PC-9 (cell line): ENCODE results near the gene LRRC23. TPM values are rescaled to one million over a fixed set of nuclear protein-coding genes. Genes with fewer than 3 reads are reported as not detected.

Experiments used
- BruUV-seq: library from RNA; stranded (reverse); fragments of 400-500 nt; replicated peaks from 2 replicates; lab custom pipeline; 2021; lab: Mats Ljungman, UMichigan
- CTCF ChIA-PET: fragments of 300-600 bp; sonication (Branson Sonifier 250); formaldehyde crosslinking; loops from one replicate; lab custom pipeline; 2022; ENCODE audit warnings: antibody characterized with exemption; lab: Charles Lee
- POLR2A ChIA-PET: fragments of 300-600 bp; sonication (Branson Sonifier 250); formaldehyde crosslinking; loops from one replicate; lab custom pipeline; 2022; ENCODE audit warnings: antibody characterized with exemption; ENCODE audit not compliant: unreplicated experiment; lab: Charles Lee
- DNase-seq, 2 experiments: peaks; one replicate each; pipeline versions ENCODE4 v3.0.0 to v3.0.0-alpha.2; 2015 to 2022; ENCODE audit warnings: mixed read lengths in 1 of 2
- H2AFZ ChIP-seq: fragments of 200-600 bp; sonication (generic); 2 replicates; pipeline ENCODE4 v1.8.1; 2017; ENCODE audit warnings: antibody characterized with exemption
- H3F3A ChIP-seq: fragments of 200-600 bp; sonication (generic); 2 replicates; pipeline ENCODE4 v1.8.1; 2017; ENCODE audit warnings: antibody characterized with exemption, mild to moderate bottlenecking, low read depth; ENCODE audit not compliant: insufficient read depth
- H3K27ac ChIP-seq: fragments of 200-600 bp; sonication (generic); 2 replicates; pipeline ENCODE4 v1.6.1; 2016; ENCODE audit warnings: mixed run types
- H3K27me3 ChIP-seq: fragments of 200-600 bp; sonication (generic); 2 replicates; pipeline ENCODE4 v1.6.1; 2016; ENCODE audit warnings: low read depth, mixed run types; ENCODE audit not compliant: insufficient read depth
- H3K36me3 ChIP-seq: fragments of 200-600 bp; sonication (generic); 2 replicates; pipeline ENCODE4 v1.6.1; 2016; ENCODE audit warnings: low read depth, mixed run types
- H3K4me1 ChIP-seq: fragments of 200-600 bp; sonication (generic); replicated peaks from 2 replicates; pipeline ENCODE4 v1.6.1; 2016; ENCODE audit warnings: mixed run types; ENCODE audit not compliant: insufficient read depth
- H3K4me2 ChIP-seq: fragments of 200-600 bp; sonication (generic); 2 replicates; pipeline ENCODE4 v1.6.1; 2017; ENCODE audit warnings: mixed run types
- H3K4me3 ChIP-seq: fragments of 200-600 bp; sonication (generic); 2 replicates; pipeline ENCODE4 v1.6.1; 2016; ENCODE audit warnings: mixed run types
- H3K79me2 ChIP-seq: fragments of 200-600 bp; sonication (generic); 2 replicates; pipeline ENCODE4 v1.6.1; 2017; ENCODE audit warnings: low read depth, mixed run types
- H3K9me2 ChIP-seq: fragments of 200-600 bp; sonication (generic); 2 replicates; pipeline ENCODE4 v1.8.1; 2017; ENCODE audit warnings: mild to moderate bottlenecking; ENCODE audit not compliant: insufficient read depth
- H3K9me3 ChIP-seq: fragments of 200-600 bp; sonication (generic); 2 replicates; pipeline ENCODE4 v1.8.1; 2016; ENCODE audit warnings: low read depth; ENCODE audit not compliant: insufficient read depth
- H4K20me1 ChIP-seq: fragments of 200-600 bp; sonication (generic); 2 replicates; pipeline ENCODE4 v1.8.1; 2017; ENCODE audit not compliant: insufficient read depth
- CTCF ChIP-seq: fragments of 200-600 bp; sonication (generic); conservative IDR thresholded peaks from 2 replicates; pipeline ENCODE4 v1.6.1; 2017; ENCODE audit warnings: mixed run types, antibody characterized with exemption, mild to moderate bottlenecking, moderate library complexity
- EZH2 ChIP-seq: fragments of 200-600 bp; sonication (generic); IDR thresholded peaks from 2 replicates; pipeline ENCODE4 v1.8.0; 2017; ENCODE audit warnings: antibody characterized with exemption, low read depth
- intact Hi-C: fragments of 100-400 bp; cut with micrococcal nuclease; formaldehyde crosslinking; loops from one replicate; pipeline ENCODE4 v1.10.0; 2022; ENCODE audit not compliant: unreplicated experiment
- total RNA-seq: library from RNA; stranded (reverse); gene quantifications from 2 replicates; pipeline ENCODE4 v1.2.3, GENCODE V29; 2021

Gene LRRC23
- total RNA-seq, 1 experiment from 2014 or later = 29.3 TPM

DNA sequence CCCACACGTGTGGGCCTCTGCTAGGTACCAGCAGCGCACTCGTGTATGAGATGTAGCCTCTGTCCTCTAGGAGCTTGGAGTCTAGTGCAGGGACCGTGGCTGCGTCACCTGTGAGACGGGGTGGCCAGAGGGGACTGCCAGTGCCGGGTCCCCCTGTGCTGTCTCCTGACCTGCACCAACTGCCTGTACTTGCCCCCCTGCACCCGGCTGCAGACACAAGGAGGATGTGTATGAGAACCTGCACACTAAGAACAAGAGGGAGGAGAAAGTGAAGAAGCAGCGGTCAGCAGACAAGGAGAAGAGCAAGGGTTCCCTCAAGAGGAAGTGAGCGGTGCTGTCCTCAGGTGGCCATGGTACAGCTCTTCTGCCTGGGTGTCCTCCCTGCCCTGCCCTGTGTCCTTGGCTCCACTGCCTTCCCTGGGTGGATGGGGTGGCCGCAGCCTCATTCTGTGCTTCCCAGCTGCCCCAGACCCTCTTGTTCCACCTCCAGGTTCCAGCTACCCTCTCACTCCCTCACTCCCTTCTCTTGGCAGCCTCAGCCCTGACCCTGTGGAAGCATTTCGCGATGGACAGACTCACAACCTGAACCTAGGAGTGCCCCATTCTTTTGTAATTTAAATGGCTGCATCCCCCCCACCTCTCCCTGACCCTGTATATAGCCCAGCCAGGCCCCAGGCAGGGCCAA, 56.1 kb downstream of the LRRC23 start:
- no TSS peak for BruUV-seq
- Histone ChIP-seq H3K27me3 (no peaks in the 10 kb centered on the region), H3F3A (peaks cover 48% of the 10 kb centered on the region), H2AFZ (peak overlapping the region; percentile 74), H4K20me1 (peaks cover 13% of the 10 kb centered on the region), H3K9me2 (no peaks in the 10 kb centered on the region), H3K36me3 (peaks cover 17% of the 10 kb centered on the region; the same call in 1 of the 2 replicates), H3K4me3 (peak overlapping the region; percentile 98), H3K27ac (peak overlapping the region; percentile 93), H3K4me2 (peak overlapping the region; percentile 97), H3K9me3 (no peaks in the 10 kb centered on the region), H3K79me2 (peaks cover 27% of the 10 kb centered on the region), H3K4me1 (peaks cover 41% of the 10 kb centered on the region)
- DNase-seq = peak in 1 of 2 experiments; percentile 42
- no peak for TF ChIP-seq CTCF
- no peak for TF ChIP-seq EZH2
- intact Hi-C loops = loop anchor here (2.0 to 10.0 kb wide), 4 partner anchors 108 to 346 kb away; partner anchors contain the start of genes CDCA3, PEX5, USP5 and ZNF384
- ChIA-PET POLR2A (interaction anchor here (0.5 to 3.0 kb wide), 3 partner anchors 16 to 1117 kb away, joined by 4 to 54 read pairs (median 9); partner anchors contain the start of genes C12orf57 and RNU7-1), CTCF (interaction anchor here (0.6 to 3.2 kb wide), 5 partner anchors 13 to 91 kb away, joined by 3 to 47 read pairs (median 4); partner anchors contain the start of genes C12orf57 and RNU7-1)

DNA sequence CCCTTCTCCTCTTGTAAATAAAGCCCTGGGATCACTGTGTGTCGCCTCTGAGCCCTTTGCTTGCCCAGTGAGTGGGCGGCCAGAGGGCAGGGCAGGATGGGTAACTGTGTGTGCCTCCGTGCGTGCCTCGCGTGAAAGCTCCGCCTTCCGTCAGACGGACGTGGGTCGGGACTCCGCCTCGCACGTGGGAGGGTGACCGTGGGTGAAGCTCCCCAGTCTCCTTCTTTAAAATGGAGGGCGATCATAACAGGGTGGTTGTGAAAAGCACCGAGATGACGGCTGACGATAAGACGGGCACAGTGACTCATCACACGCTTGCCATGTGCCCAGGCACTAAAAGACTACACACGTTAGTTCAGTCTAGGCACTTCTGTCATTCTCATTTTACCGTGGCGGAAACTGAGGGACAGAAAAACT, 56.7 kb downstream of the LRRC23 start:
- POLR2A ChIA-PET = interaction anchor here (0.5 to 3.0 kb wide), 5 partner anchors 16 to 622 kb away, joined by 3 to 54 read pairs (median 4); partner anchors contain the start of genes C12orf57 and RNU7-1
- peak overlapping the region; percentile 97 for H3K4me2 ChIP-seq
- TF ChIP-seq EZH2 (no peak), CTCF (no peak)
- H3K9me3 ChIP-seq = no peaks in the 10 kb centered on the region
- H3K4me1 ChIP-seq = peaks cover 43% of the 10 kb centered on the region
- peaks cover 54% of the 10 kb centered on the region for H3F3A ChIP-seq
- H3K27ac ChIP-seq = peak overlapping the region; percentile 93
- no peaks in the 10 kb centered on the region for H3K27me3 ChIP-seq
- CTCF ChIA-PET = interaction anchor here (0.6 to 3.2 kb wide), 9 partner anchors 13 to 147 kb away, joined by 3 to 47 read pairs (median 4); partner anchors contain the start of genes C12orf57, LPCAT3, RNU7-1 and SPSB2
- H3K79me2 ChIP-seq = peaks cover 33% of the 10 kb centered on the region
- H4K20me1 ChIP-seq = peaks cover 18% of the 10 kb centered on the region
- peak overlapping the region; percentile 74 for H2AFZ ChIP-seq
- peak; percentile 67 to 71 for DNase-seq
- BruUV-seq = no TSS peak
- intact Hi-C loops = loop anchor here (2.0 to 10.0 kb wide), 4 partner anchors 109 to 346 kb away; partner anchors contain the start of genes CDCA3, PEX5, USP5 and ZNF384
- H3K4me3 ChIP-seq = peak overlapping the region; percentile 98
- H3K36me3 ChIP-seq = peaks cover 22% of the 10 kb centered on the region; the same call in 1 of the 2 replicates
- no peaks in the 10 kb centered on the region for H3K9me2 ChIP-seq

DNA sequence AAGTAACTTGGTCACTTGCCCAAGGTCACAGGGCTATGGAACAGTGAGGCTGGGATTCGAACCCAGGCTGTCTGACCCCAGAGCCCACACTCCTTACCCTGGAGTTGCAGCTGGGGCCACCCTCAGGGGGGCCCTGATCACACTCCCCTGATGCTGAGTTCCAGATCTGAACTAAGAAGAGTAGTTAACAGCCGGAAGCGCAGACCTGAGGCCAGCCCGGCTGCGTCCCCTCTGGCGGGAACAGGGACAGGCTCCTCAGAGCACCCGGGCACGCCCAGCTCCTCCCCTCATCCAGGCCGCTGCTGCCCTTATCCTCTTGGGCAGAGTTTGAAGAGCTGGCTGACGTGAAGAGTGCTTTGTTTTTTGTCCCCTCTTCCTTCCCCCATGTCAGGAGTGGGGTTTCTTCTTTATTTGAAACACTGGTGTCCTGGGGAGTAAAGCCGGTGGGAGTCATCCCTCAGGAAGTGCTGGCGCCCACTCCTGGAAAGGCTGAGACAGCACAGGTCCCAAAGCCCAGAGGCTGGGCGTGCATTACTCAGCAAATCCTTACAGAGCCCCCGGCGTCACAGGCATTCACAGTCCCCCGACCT, 57.2 kb downstream of the LRRC23 start:
- Histone ChIP-seq H3K27me3 (no peaks in the 10 kb centered on the region), H3K9me3 (no peaks in the 10 kb centered on the region), H3K4me3 (peak overlapping the region; percentile 98), H3K36me3 (peaks cover 24% of the 10 kb centered on the region; the same call in 1 of the 2 replicates), H3K9me2 (no peaks in the 10 kb centered on the region), H2AFZ (peak overlapping the region; percentile 74), H3F3A (peaks cover 59% of the 10 kb centered on the region), H3K4me1 (peaks cover 45% of the 10 kb centered on the region), H4K20me1 (peaks cover 22% of the 10 kb centered on the region), H3K27ac (peak overlapping the region; percentile 93), H3K4me2 (peak overlapping the region; percentile 97), H3K79me2 (peaks cover 38% of the 10 kb centered on the region)
- CTCF ChIA-PET = interaction anchor here (0.5 to 3.2 kb wide), 8 partner anchors 14 to 146 kb away, joined by 3 to 47 read pairs (median 4); partner anchors contain the start of genes C12orf57, LPCAT3, RNU7-1 and SPSB2
- BruUV-seq = TSS peak; percentile 61
- peak in 1 of 2 experiments; percentile 80 for DNase-seq
- no peak for TF ChIP-seq EZH2
- TF ChIP-seq CTCF = peak; percentile 75
- POLR2A ChIA-PET = interaction anchor here (0.5 to 3.0 kb wide), 11 partner anchors 17 to 1281 kb away, joined by 3 to 54 read pairs (median 4); partner anchors contain the start of genes C12orf57, RNU7-1 and SPSB2
- intact Hi-C loops = loop anchor here (1.0 to 10.0 kb wide), 5 partner anchors 15 to 347 kb away; partner anchors contain the start of genes CDCA3, PEX5, USP5 and ZNF384
